Keratinocyte (primary cell): ENCODE results near the gene HYAL3.

Experiments used
- EZH2 ChIP-seq: IDR thresholded peaks from one replicate; pipeline ENCODE4 v1.6.1; 2012; ENCODE audit warnings: inconsistent platforms, mild to moderate bottlenecking, low read length, moderate library complexity
- TF ChIP-seq, protein P1 (sequence below), 3 experiments: IDR thresholded peaks in 1 of 3; conservative IDR thresholded peaks in 1 of 3; optimal IDR thresholded peaks in 1 of 3; 2 replicates in 2 of 3; 3 replicates in 1 of 3; pipeline versions ENCODE3 to v1.5.1; 2011; ENCODE audit warnings: low read length in 3 of 3, mild to moderate bottlenecking in 3 of 3, moderate library complexity in 2 of 3, control low read depth in 1 of 3, inconsistent platforms in 1 of 3; ENCODE audit not compliant: insufficient read depth in 2 of 3; ENCODE audit errors: extremely low read depth in 1 of 3

DNA sequence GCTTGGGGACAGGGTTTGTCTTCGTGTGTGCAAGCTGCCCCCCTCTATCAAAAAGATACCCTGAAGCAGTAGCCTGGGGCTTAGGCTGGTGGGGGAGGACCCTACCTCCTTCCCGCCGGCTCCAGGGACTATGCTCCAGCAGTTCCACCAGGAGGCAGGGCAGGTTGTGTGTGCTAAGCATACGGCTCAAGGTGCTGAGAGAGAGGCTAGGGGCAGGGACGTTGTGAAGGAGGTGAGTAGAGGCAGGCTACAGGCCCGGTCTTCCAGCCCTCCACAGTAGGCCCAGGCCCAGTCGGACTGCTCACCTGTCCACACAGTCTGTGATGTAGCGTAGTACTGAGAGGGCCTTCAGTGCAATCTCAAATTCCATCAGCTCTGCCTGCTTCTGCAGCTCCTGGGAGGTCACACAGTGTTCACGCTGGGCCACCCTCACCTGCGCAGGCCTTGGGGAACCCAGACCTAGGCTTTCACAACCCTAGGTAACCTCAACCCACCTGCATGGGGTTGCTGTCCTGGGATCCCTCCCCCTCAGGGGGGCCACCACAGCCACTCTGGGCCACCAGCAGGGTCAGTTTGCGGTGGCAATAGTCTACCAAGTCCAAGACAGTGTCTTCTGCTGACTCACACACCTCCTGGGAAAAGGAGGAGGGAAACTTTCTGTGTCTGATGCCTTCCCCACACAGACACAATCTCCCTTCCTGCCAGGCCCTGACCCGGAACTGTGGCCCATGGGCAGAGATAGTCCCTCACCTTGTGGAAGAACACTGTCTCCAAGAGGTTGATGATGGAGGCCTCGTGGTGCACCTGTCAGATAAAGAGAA lies 43.8 kb upstream of the HYAL3 start:
- TF ChIP-seq EZH2, result no peak
- TF ChIP-seq, protein P1, sequence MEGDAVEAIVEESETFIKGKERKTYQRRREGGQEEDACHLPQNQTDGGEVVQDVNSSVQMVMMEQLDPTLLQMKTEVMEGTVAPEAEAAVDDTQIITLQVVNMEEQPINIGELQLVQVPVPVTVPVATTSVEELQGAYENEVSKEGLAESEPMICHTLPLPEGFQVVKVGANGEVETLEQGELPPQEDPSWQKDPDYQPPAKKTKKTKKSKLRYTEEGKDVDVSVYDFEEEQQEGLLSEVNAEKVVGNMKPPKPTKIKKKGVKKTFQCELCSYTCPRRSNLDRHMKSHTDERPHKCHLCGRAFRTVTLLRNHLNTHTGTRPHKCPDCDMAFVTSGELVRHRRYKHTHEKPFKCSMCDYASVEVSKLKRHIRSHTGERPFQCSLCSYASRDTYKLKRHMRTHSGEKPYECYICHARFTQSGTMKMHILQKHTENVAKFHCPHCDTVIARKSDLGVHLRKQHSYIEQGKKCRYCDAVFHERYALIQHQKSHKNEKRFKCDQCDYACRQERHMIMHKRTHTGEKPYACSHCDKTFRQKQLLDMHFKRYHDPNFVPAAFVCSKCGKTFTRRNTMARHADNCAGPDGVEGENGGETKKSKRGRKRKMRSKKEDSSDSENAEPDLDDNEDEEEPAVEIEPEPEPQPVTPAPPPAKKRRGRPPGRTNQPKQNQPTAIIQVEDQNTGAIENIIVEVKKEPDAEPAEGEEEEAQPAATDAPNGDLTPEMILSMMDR (optimal IDR thresholded peaks at IDR 0.05 in 1 of 3, IDR thresholded peaks at IDR 0.05 in 1 of 3, conservative IDR thresholded peaks at IDR 0.05 in 1 of 3; ENCODE audit: extremely low read depth in 1 of 3, insufficient read depth in 2 of 3, low read length in 3 of 3), result peak in 1 of 3 experiments; percentile 5
